Heart left ventricle (tissue), 13 donors: ENCODE data around the gene TMTC2.

Experiments
- POLR2A ChIP-seq, 2 donors: fragments of 450-650 bp; IDR thresholded peaks; one replicate each; pipeline ENCODE4 v1.6.1; 2017; ENCODE audit warnings: antibody characterized with exemption in 2 of 2, mild to moderate bottlenecking in 2 of 2, moderate library complexity in 2 of 2
- TF ChIP-seq, protein P1 (sequence below), 12 donors: fragments of 200-600 bp; sonication (generic) in 4 of 12; IDR thresholded peaks; one replicate each; pipeline versions ENCODE4 v1.5.0 to v1.8.0; 2018 to 2022; ENCODE audit warnings: antibody characterized with exemption in 12 of 12, mild to moderate bottlenecking in 5 of 12
- donor health status: ischemic (EF 13 %, LVEDD 7.1; RV severe dilation, severe dysfunction).
- donor health status: DM: no; HTN: yes; CAD: no.
- donor health status: DM: no; HTN: no; CAD: no.
- donor health status: ischemic (EF 25% LVEDD 6.9; RV normal size, moderate dysfunction).
- donor health status: ischemic (EF 25% LVEDD 5.7; RV mildly dilated, moderate dysfunction).
- donor health status: ischemic (EF 35%, LVEDD 5.7; RV mildly dilated, moderate dysfunction).
- donor health status: nonischemic (EF 11% LVEDD 7.7; RV severe dilation, severe dysfunction).
- donor health status: DM: yes; HTN: yes; CAD: no.
- donor health status: PGD.
- donor health status: ischemic (EF 29% LVEDD 5.4; RV normal size, mild dysfunction).
- donor health status: nonischemic (EF 23%, LVEDD 6.1; RV moderate dilation, normal function).

DNA sequence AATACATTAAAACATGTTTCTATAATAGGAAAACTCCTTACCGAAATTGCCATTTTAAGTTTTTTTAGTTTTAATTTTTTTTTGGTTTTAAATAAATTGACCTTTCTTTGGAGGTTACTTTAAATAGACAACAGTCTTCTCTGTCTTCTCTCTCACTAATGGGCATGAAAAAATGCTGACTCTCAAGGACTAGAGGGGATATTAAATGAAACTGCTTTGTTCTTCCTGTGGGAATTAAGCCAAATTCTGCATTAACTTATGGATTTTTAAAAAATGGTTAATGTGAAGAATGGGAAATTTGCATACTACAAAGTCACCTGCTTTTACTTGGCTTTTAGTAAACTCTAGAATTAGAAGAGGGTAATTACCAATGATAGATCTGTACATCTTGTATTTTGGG lies 378.9 kb downstream of the TMTC2 start:
- TF ChIP-seq, protein P1, sequence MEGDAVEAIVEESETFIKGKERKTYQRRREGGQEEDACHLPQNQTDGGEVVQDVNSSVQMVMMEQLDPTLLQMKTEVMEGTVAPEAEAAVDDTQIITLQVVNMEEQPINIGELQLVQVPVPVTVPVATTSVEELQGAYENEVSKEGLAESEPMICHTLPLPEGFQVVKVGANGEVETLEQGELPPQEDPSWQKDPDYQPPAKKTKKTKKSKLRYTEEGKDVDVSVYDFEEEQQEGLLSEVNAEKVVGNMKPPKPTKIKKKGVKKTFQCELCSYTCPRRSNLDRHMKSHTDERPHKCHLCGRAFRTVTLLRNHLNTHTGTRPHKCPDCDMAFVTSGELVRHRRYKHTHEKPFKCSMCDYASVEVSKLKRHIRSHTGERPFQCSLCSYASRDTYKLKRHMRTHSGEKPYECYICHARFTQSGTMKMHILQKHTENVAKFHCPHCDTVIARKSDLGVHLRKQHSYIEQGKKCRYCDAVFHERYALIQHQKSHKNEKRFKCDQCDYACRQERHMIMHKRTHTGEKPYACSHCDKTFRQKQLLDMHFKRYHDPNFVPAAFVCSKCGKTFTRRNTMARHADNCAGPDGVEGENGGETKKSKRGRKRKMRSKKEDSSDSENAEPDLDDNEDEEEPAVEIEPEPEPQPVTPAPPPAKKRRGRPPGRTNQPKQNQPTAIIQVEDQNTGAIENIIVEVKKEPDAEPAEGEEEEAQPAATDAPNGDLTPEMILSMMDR (IDR thresholded peaks at IDR 0.05) = no peak
- TF ChIP-seq POLR2A (IDR thresholded peaks at IDR 0.05) = no peak
